B cell (primary cell): Measurements from ENCODE around the gene TGFBR2. TPM values are rescaled to one million over a fixed set of nuclear protein-coding genes. Genes with fewer than 3 reads are reported as not detected.

Experiments used
- ATAC-seq: fragments of 200-7000 bp; cut with Tn5 transposase; one replicate; pipeline ENCODE4 v1.10.0; 2021; ENCODE audit warnings: low read depth, mild to moderate bottlenecking, moderate number of reproducible peaks, moderate library complexity
- CTCF ChIA-PET: fragments of 350-600 bp; sonication (Branson Sonifier 250); formaldehyde crosslinking; loops from one replicate; lab custom pipeline; 2021; ENCODE audit warnings: antibody characterized with exemption, inconsistent platforms; lab: Charles Lee
- POLR2A ChIA-PET: fragments of 350-600 bp; sonication (Branson Sonifier 250); formaldehyde crosslinking; loops from one replicate; lab custom pipeline; 2021; ENCODE audit warnings: antibody characterized with exemption; lab: Charles Lee
- DNase-seq: peaks from one replicate; pipeline ENCODE4 v3.0.0; 2013
- H2AFZ ChIP-seq: 2 replicates; pipeline ENCODE4 v1.6.1; 2012; ENCODE audit warnings: mild to moderate bottlenecking, low read depth, low read length; ENCODE audit not compliant: insufficient read depth, poor library complexity, severe bottlenecking
- H3K27ac ChIP-seq, 2 donors: 1 replicate in 1 of 2; 2 replicates in 1 of 2; pipeline ENCODE4 v1.5.1; 2012 to 2013; ENCODE audit warnings: low read length in 2 of 2, mild to moderate bottlenecking in 2 of 2, moderate library complexity in 1 of 2
- H3K27me3 ChIP-seq, 4 experiments: fragments of 200-600 bp in 1 of 4; sonication (generic) in 1 of 4; replicated peaks in 1 of 4; 1 replicate in 2 of 4; 2 replicates in 2 of 4; pipeline versions ENCODE4 v1.6.1 to v1.7.0; 2013 to 2016; ENCODE audit warnings: low read length in 3 of 4, mild to moderate bottlenecking in 2 of 4, mixed read lengths in 1 of 4, moderate library complexity in 1 of 4; ENCODE audit not compliant: insufficient read depth in 4 of 4, control insufficient read depth in 3 of 4; ENCODE audit errors: control extremely low read depth in 1 of 4
- H3K36me3 ChIP-seq, 2 experiments: replicated peaks in 1 of 2; 1 replicate in 1 of 2; 2 replicates in 1 of 2; pipeline versions ENCODE4 v1.6.1 to v1.7.1; 2013; ENCODE audit warnings: low read length in 1 of 2; ENCODE audit not compliant: insufficient read depth in 2 of 2, control insufficient read depth in 1 of 2; ENCODE audit errors: control extremely low read depth in 1 of 2, extremely low read depth in 1 of 2
- H3K4me1 ChIP-seq, 2 donors: fragments of 200-600 bp in 1 of 2; sonication (generic) in 1 of 2; 1 replicate in 1 of 2; 2 replicates in 1 of 2; pipeline versions ENCODE4 v1.5.1 to v1.6.1; 2013 to 2017; ENCODE audit warnings: low read length in 2 of 2; ENCODE audit not compliant: control insufficient read depth in 2 of 2, insufficient read depth in 2 of 2
- H3K4me2 ChIP-seq: replicated peaks from 2 replicates; pipeline ENCODE3; 2012; ENCODE audit warnings: mild to moderate bottlenecking, low read depth, low read length; ENCODE audit not compliant: poor library complexity, severe bottlenecking
- H3K4me3 ChIP-seq, 5 experiments: fragments of 200-600 bp in 1 of 5; sonication (generic) in 1 of 5; 1 replicate in 3 of 5; 2 replicates in 2 of 5; pipeline versions ENCODE4 v1.5.1 to v1.7.0; 2011 to 2016; ENCODE audit warnings: low read length in 4 of 5, mild to moderate bottlenecking in 4 of 5, low read depth in 2 of 5, control low read depth in 1 of 5, moderate library complexity in 1 of 5; ENCODE audit not compliant: insufficient read depth in 1 of 5; ENCODE audit errors: control extremely low read depth in 1 of 5, extremely low read depth in 1 of 5
- H3K79me2 ChIP-seq: fragments of 200-600 bp; sonication (generic); one replicate; pipeline ENCODE4 v1.6.0; 2016; ENCODE audit warnings: low read length; ENCODE audit not compliant: control insufficient read depth, insufficient read depth
- H3K9ac ChIP-seq: fragments of 200-600 bp; sonication (generic); 2 replicates; pipeline ENCODE4 v1.6.1; 2017; ENCODE audit warnings: mild to moderate bottlenecking, low read length, moderate library complexity
- H3K9me3 ChIP-seq, 3 donors: one replicate each; pipeline versions ENCODE4 v1.6.1 to v1.7.1; 2013; ENCODE audit warnings: low read length in 2 of 3; ENCODE audit not compliant: control insufficient read depth in 2 of 3, insufficient read depth in 1 of 3; ENCODE audit errors: control extremely low read depth in 1 of 3
- H4K20me1 ChIP-seq: 2 replicates; pipeline ENCODE4 v1.6.0; 2012; ENCODE audit warnings: mild to moderate bottlenecking, low read length; ENCODE audit not compliant: insufficient read depth, control insufficient read depth, poor library complexity, severe bottlenecking
- H3K27ac Mint-ChIP-seq: one replicate; pipeline ENCODE4 v1.8.0; 2021; ENCODE audit warnings: mixed read lengths
- H3K27me3 Mint-ChIP-seq: one replicate; pipeline ENCODE4 v1.8.0; 2021; ENCODE audit warnings: mixed read lengths
- H3K4me1 Mint-ChIP-seq: one replicate; pipeline ENCODE4 v1.8.0; 2021; ENCODE audit warnings: mixed read lengths
- H3K4me3 Mint-ChIP-seq: one replicate; pipeline ENCODE4 v1.8.0; 2021; ENCODE audit warnings: mixed read lengths
- H3K9me3 Mint-ChIP-seq: one replicate; pipeline ENCODE4 v1.8.0; 2022; ENCODE audit warnings: mixed read lengths; ENCODE audit not compliant: insufficient read depth
- CTCF ChIP-seq: fragments of 200-600 bp; IDR thresholded peaks from one replicate; pipeline ENCODE4 v1.8.0; 2022; ENCODE audit warnings: antibody characterized with exemption, mild to moderate bottlenecking
- EZH2 ChIP-seq: IDR thresholded peaks from 2 replicates; pipeline ENCODE4 v1.6.1; 2012; ENCODE audit warnings: borderline replicate concordance, low read depth, mild to moderate bottlenecking, moderate library complexity, low read length; ENCODE audit not compliant: insufficient read depth, poor library complexity, severe bottlenecking
- WGBS: methylation state at CpG from one replicate; pipeline ENCODE4 v1.1.5; 2013; ENCODE audit warnings: missing lambda C conversion rate; ENCODE audit not compliant: insufficient coverage; 5-methylcytosine and 5-hydroxymethylcytosine counted together
- intact Hi-C: fragments of 100-400 bp; cut with micrococcal nuclease; formaldehyde crosslinking; loops from one replicate; pipeline ENCODE4 v1.10.0; 2022
- polyA plus RNA-seq: library from polyadenylated mRNA; depleted of rRNA; stranded (reverse); fragments of >200 nt; gene quantifications from 2 replicates; pipeline ENCODE4 v1.2.3, GENCODE V29; 2012
- total RNA-seq, 2 donors: library from RNA; stranded (reverse); fragments of 120-200 nt in 1 of 2; gene quantifications; 1 replicate in 1 of 2; 2 replicates in 1 of 2; pipeline versions ENCODE4 v1.2.3 to v1.2.4, GENCODE V29; 2013 to 2022

Gene TGFBR2
- total and polyA plus RNA-seq, 2 donors (not counting 1 experiment from before 2014, with no cell fraction given) = 68.7 to 189 TPM

GRCh38 chr3:30605005-30605404 is 1.4 kb upstream of the TGFBR2 start:
- peak overlapping the region in 3 of 5 experiments; percentile 5 to 30 (median 17) for H3K4me3 ChIP-seq

More at GRCh38 chr3:30605005-30605404, 1.4 kb upstream of the TGFBR2 start:
- Histone ChIP-seq H2AFZ (peak overlapping the region; percentile 51), H3K36me3 (no peaks in the 10 kb centered on the region), H3K79me2 (peaks cover 64% of the 10 kb centered on the region), H3K4me1 (peaks cover 57 to 66% of the 10 kb centered on the region in 2 donors), H4K20me1 (no peaks in the 10 kb centered on the region), H3K27ac (peak overlapping the region; percentile 94 to 95), H3K9ac (no peak overlapping the region), H3K27me3 (no peaks in the 10 kb centered on the region), H3K4me2 (peak overlapping the region; percentile 90), H3K9me3 (peaks cover 0 to 4% (median 0%) of the 10 kb centered on the region in 3 donors)
- Mint-ChIP-seq H3K4me1 (peaks cover 68% of the 10 kb centered on the region), H3K27ac (peak overlapping the region; percentile 90), H3K27me3 (no peaks in the 10 kb centered on the region), H3K9me3 (no peaks in the 10 kb centered on the region), H3K4me3 (peak overlapping the region; percentile 91)
- ATAC-seq (no peak), DNase-seq (no peak)
- CTCF ChIA-PET = interaction anchor here (0.9 to 1.3 kb wide), 2 partner anchors 88 to 102 kb away, joined by 4 read pairs; no protein-coding TSS in a partner anchor
- intact Hi-C loops = loop anchor here (2.0 to 10.0 kb wide), 8 partner anchors 37 to 620 kb away; no protein-coding TSS in a partner anchor
- TF ChIP-seq CTCF (no peak), EZH2 (no peak)
- WGBS = 75% methylated on average over 1 of the region's 4 CpGs
- POLR2A ChIA-PET = interaction anchor here (1.8 kb wide), 1 partner anchor 102 kb away, joined by 5 read pairs; no protein-coding TSS in a partner anchor
